Transverse colon (tissue), 4 donors: ENCODE data around the gene ERMP1. TPM values are rescaled to one million over a fixed set of nuclear protein-coding genes. Genes with fewer than 3 reads are reported as not detected.

ENCODE experiments used
- DNase-seq: peaks from one replicate; pipeline ENCODE4 v3.0.0-alpha.2; 2019
- H3K27ac ChIP-seq, 4 donors: fragments of 200-600 bp; sonication (generic); 2 replicates each; pipeline ENCODE4 v1.5.1; 2016 to 2018; ENCODE audit warnings: inconsistent platforms in 4 of 4
- H3K27me3 ChIP-seq: fragments of 200-600 bp; sonication (generic); 2 replicates; pipeline ENCODE4 v1.5.1; 2017; ENCODE audit warnings: inconsistent platforms
- H3K36me3 ChIP-seq, 4 donors: fragments of 200-600 bp; sonication (generic); 2 replicates each; pipeline ENCODE4 v1.5.1; 2017 to 2019; ENCODE audit warnings: inconsistent platforms in 4 of 4
- H3K4me1 ChIP-seq, 4 donors: fragments of 200-600 bp; sonication (generic); 2 replicates each; pipeline ENCODE4 v1.5.1; 2017 to 2020; ENCODE audit warnings: inconsistent platforms in 4 of 4
- H3K4me3 ChIP-seq, 4 donors: fragments of 200-600 bp; sonication (generic); 1 replicate in 1 of 4; 2 replicates in 3 of 4; pipeline versions ENCODE4 v1.5.1 to v1.6.1; 2017 to 2019; ENCODE audit warnings: inconsistent platforms in 4 of 4
- H3K9me3 ChIP-seq, 2 donors: fragments of 200-600 bp; sonication (generic); 2 replicates each; pipeline ENCODE4 v1.5.1; 2017 to 2019; ENCODE audit warnings: inconsistent platforms in 2 of 2
- EP300 ChIP-seq: sonication (generic); formaldehyde crosslinking; IDR thresholded peaks from one replicate; pipeline ENCODE4 v1.6.1; 2017; ENCODE audit warnings: antibody characterized with exemption, low read depth
- POLR2A ChIP-seq: fragments of 450-650 bp; IDR thresholded peaks from one replicate; pipeline ENCODE4 v1.6.1; 2016; ENCODE audit warnings: antibody characterized with exemption, mild to moderate bottlenecking, moderate library complexity
- POLR2AphosphoS5 ChIP-seq, 3 donors: sonication (generic); formaldehyde crosslinking; IDR thresholded peaks; one replicate each; pipeline ENCODE4 v1.6.1; 2016; ENCODE audit warnings: antibody characterized with exemption in 3 of 3
- WGBS, 2 donors: methylation state at CpG; one replicate each; pipeline ENCODE4 v1.1.5; 2018; ENCODE audit warnings: low coverage in 1 of 2; 5-methylcytosine and 5-hydroxymethylcytosine counted together
- in situ Hi-C, 4 donors: fragments of 200-750 bp; cut with MboI; loops; one replicate each; pipeline versions ENCODE4 v1.15.0 to v1.15.1; 2017; ENCODE audit warnings: low sequenced_read_pairs in 3 of 4, low pct_ligation_motif_present in 1 of 4, low pct_unique_long_range_greater_than_20kb in 1 of 4
- intact Hi-C: fragments of 100-400 bp; cut with DNase I; formaldehyde crosslinking; loops from one replicate; pipeline ENCODE4 v1.15.1; 2023; ENCODE audit warnings: low total_unique reads
- total RNA-seq, 4 donors: library from RNA; depleted of rRNA; stranded (reverse); fragments of >200 nt; gene quantifications; one replicate each; pipeline ENCODE4 v1.1.0, GENCODE V29; 2016
- TF ChIP-seq, protein P1 (sequence below), 5 experiments: fragments of 200-600 bp in 3 of 5; fragments of 450-650 bp in 2 of 5; sonication (generic) in 3 of 5; IDR thresholded peaks; 1 replicate in 2 of 5; 2 replicates in 3 of 5; pipeline ENCODE4 v1.5.1; 2016 to 2017; ENCODE audit warnings: antibody characterized with exemption in 5 of 5, inconsistent platforms in 3 of 5, mild to moderate bottlenecking in 2 of 5, moderate library complexity in 1 of 5

The ERMP1 gene
- total RNA-seq, 4 donors from 2014 or later = 33.3 to 46.2 (median 34.8) TPM

DNA sequence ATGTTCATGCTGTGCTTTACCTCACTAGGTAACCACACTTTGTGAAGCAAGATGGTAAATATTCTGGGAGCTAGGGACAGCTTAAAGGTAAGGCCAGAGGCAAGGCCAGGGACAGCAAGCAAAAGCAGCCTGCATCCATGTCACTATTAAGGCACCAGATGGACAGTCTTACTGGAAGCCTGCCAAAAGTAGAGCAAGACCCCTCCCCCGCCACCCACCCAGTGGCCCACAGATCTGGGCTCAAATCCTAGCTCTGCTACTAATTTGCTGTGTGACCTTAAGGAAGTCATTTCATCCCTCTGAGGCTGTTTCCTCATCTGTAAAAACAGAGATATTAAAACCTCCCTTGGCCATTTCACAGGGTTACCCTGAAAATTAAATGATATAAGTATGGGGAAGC is 13.2 kb upstream of the ERMP1 start:
- Histone ChIP-seq H3K4me3 (no peak overlapping the region), H3K27ac (no peak overlapping the region), H3K9me3 (no peaks in the 10 kb centered on the region), H3K36me3 (no peaks in the 10 kb centered on the region), H3K27me3 (no peaks in the 10 kb centered on the region), H3K4me1 (peaks cover 0 to 24% (median 10%) of the 10 kb centered on the region in 4 donors)
- 100% methylated on average over 1 of the region's 1 CpG; no CpG with 5 or more reads in 1 of the 2 donors for WGBS, 2 donors
- no peak for DNase-seq
- TF ChIP-seq EP300 (no peak), POLR2AphosphoS5 (IDR thresholded peaks at IDR 0.05) (no peak), POLR2A (no peak)
- TF ChIP-seq, protein P1, sequence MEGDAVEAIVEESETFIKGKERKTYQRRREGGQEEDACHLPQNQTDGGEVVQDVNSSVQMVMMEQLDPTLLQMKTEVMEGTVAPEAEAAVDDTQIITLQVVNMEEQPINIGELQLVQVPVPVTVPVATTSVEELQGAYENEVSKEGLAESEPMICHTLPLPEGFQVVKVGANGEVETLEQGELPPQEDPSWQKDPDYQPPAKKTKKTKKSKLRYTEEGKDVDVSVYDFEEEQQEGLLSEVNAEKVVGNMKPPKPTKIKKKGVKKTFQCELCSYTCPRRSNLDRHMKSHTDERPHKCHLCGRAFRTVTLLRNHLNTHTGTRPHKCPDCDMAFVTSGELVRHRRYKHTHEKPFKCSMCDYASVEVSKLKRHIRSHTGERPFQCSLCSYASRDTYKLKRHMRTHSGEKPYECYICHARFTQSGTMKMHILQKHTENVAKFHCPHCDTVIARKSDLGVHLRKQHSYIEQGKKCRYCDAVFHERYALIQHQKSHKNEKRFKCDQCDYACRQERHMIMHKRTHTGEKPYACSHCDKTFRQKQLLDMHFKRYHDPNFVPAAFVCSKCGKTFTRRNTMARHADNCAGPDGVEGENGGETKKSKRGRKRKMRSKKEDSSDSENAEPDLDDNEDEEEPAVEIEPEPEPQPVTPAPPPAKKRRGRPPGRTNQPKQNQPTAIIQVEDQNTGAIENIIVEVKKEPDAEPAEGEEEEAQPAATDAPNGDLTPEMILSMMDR (IDR thresholded peaks at IDR 0.05) = no peak
- intact Hi-C loops (no loop called here), in situ Hi-C loops (no loop called here)

DNA sequence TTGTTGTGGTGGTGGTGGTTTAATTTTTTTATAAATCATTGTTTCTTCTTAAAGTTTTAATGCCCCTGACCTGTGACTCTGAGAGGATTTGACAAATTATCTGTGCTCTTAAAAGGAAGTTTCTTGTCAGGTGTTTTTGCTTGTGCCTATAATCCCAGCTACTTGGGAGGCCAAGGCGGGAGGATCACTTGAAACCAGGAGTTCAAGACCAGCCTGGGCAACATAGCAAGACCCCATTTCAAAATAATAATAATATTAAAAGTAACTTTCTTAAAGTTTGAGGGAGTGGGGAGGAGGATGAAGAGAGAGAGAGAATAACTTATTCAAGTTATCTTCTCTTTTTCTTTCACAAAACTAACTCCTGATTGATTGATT is 12.2 kb upstream of the ERMP1 start:
- Histone ChIP-seq H3K9me3 (no peaks in the 10 kb centered on the region), H3K27me3 (no peaks in the 10 kb centered on the region), H3K27ac (no peak overlapping the region), H3K36me3 (no peaks in the 10 kb centered on the region), H3K4me1 (peaks cover 0 to 18% (median 8%) of the 10 kb centered on the region in 4 donors), H3K4me3 (no peak overlapping the region)
- intact Hi-C loops = no loop called here
- no peak for DNase-seq
- TF ChIP-seq EP300 (no peak), POLR2AphosphoS5 (IDR thresholded peaks at IDR 0.05) (no peak), POLR2A (no peak)
- TF ChIP-seq, protein P1 (IDR thresholded peaks at IDR 0.05) = no peak
- 89 to 91% methylated on average over 1 of the region's 1 CpG for WGBS, 2 donors
- in situ Hi-C loops = no loop called here

DNA sequence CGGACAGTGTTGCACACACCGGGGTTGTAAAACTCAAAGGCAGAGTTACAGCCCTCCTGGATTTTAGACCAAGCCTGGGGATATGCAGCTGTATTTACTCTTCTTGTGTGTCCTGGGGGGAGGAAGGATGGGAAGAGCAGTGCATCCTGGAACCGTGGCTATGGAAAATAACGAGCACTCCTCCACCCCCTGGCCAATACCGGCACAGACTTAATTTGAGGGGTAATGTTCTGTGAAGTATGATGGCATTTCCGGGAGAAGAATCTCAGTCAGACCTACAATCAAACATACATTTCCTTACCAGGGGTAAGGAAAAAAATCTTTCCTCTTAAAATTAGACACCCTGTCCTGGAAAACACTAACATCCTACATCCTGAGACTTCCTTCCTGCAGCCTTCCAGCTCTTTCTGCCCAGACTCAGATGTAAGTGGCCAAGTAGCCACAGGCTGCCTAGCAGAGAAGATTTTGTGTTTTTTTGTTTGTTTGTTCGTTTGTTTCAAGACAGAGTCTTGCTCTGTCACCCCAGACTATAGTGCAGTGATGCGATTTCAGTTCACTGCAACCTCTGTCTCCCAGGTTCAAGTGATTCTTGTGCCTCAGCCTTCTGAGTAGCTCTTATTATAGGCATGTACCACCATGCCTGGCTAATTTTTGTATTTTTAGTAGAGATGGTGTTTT is 11.0 kb upstream of the ERMP1 start:
- in situ Hi-C loops = no loop called here
- 35 to 56% methylated on average over 2 to 8 of the region's 8 CpGs for WGBS, 2 donors
- DNase-seq = no peak
- Histone ChIP-seq H3K4me3 (no peak overlapping the region), H3K27ac (peak overlapping the region; percentile 16 to 50 (median 32)), H3K9me3 (no peaks in the 10 kb centered on the region), H3K36me3 (no peaks in the 10 kb centered on the region), H3K27me3 (no peaks in the 10 kb centered on the region), H3K4me1 (peaks cover 0 to 26% (median 13%) of the 10 kb centered on the region in 4 donors)
- intact Hi-C loops = no loop called here
- TF ChIP-seq POLR2AphosphoS5 (IDR thresholded peaks at IDR 0.05) (no peak), EP300 (no peak), POLR2A (no peak)
- TF ChIP-seq, protein P1 (IDR thresholded peaks at IDR 0.05) = no peak

DNA sequence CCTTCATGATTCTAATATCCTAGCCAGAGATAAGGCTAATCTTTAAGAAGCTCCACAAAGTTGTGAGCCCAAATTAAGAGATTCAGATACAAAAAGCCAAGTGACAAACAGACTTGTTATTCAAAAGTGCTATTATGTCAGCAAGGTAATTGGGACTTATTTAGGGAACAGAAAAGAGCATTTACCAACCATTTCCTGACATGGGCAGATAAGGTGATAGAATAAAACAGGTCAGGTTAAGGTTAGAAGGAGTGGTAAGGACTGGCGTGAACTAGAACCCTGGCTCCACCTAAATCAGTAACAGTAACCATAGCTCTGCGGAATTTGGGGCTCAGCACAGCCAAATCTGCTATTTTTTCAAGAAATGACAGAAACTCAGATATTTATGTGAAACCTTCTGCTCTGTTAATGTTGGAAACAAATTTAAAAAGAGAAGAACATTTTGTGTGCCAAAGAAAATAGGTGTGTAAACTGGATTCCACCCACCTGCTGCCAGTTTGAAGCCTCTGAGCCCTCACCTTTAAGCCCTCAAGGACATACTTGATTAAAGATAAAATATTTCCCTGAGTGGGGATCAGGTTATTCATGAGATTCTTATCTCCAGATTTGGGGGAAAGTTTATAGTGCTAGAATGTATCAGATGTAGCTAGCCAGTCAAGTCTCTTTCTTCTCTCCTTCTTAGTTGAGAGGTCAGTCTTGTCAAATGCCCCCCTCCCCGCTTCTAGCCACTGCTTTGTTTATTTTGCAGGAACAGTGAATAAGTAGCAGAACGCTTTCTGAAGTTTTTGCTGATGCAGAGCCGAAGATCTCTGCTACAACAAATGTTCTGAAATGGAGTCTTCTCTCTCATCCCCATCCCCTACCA is 10.2 kb upstream of the ERMP1 start:
- no peaks in the 10 kb centered on the region for H3K27me3 ChIP-seq
- peaks cover 0 to 30% (median 14%) of the 10 kb centered on the region in 4 donors for H3K4me1 ChIP-seq
- H3K4me3 ChIP-seq = no peak overlapping the region
- H3K27ac ChIP-seq = peak overlapping the region in 3 of 4 donors; percentile 11 to 50 (median 29)
- DNase-seq = no peak
- TF ChIP-seq, protein P1 (IDR thresholded peaks at IDR 0.05) = no peak
- TF ChIP-seq EP300 (no peak), POLR2A (no peak), POLR2AphosphoS5 (IDR thresholded peaks at IDR 0.05) (no peak)
- no peaks in the 10 kb centered on the region for H3K36me3 ChIP-seq
- H3K9me3 ChIP-seq = no peaks in the 10 kb centered on the region
- in situ Hi-C loops = no loop called here
- 51 to 60% methylated on average over 1 to 5 of the region's 5 CpGs for WGBS, 2 donors
- intact Hi-C loops = no loop called here
